Measurements from ENCODE around the gene MAPRE2.

MAPRE2 gene

GRCh38 chr18:35022426-35023001, 18.7 kb upstream of the MAPRE2 start:
- no peaks in the 10 kb centered on the region for H3K27me3 ChIP-seq (ENCODE audit: insufficient read depth, low read length)
- H3K4me3 ChIP-seq (ENCODE audit: low read length), result no peak overlapping the region
- H3K9me3 ChIP-seq (ENCODE audit: insufficient read depth, low read depth, low read length), result no peaks in the 10 kb centered on the region
- no peak overlapping the region for H3K27ac ChIP-seq (ENCODE audit: low read length)
- H3K36me3 ChIP-seq (ENCODE audit: insufficient read depth, low read depth, low read length), result no peaks in the 10 kb centered on the region
- no peak overlapping the region for H3K9ac ChIP-seq (ENCODE audit: low read depth, low read length)
- peaks cover 5% of the 10 kb centered on the region for H3K4me1 ChIP-seq (ENCODE audit: insufficient read depth, low read length)

- Histone ChIP-seq H3K4me1 (ENCODE audit: insufficient read depth, low read length) (peaks cover 5% of the 10 kb centered on the region), H3K9ac (ENCODE audit: low read depth, low read length) (no peak overlapping the region), H3K9me3 (ENCODE audit: insufficient read depth, low read depth, low read length) (no peaks in the 10 kb centered on the region), H3K27me3 (ENCODE audit: insufficient read depth, low read length) (no peaks in the 10 kb centered on the region), H3K4me3 (ENCODE audit: low read length) (no peak overlapping the region), H3K27ac (ENCODE audit: low read length) (no peak overlapping the region), H3K36me3 (ENCODE audit: insufficient read depth, low read depth, low read length) (no peaks in the 10 kb centered on the region)
Observed at GRCh38 chr18:35024196-35024595, 17.0 kb upstream of the MAPRE2 start.

GRCh38 chr18:35024965-35025364, 16.2 kb upstream of the MAPRE2 start:
- no peak overlapping the region for H3K4me3 ChIP-seq (ENCODE audit: low read length)
- no peak overlapping the region for H3K27ac ChIP-seq (ENCODE audit: low read length)
- H3K9me3 ChIP-seq (ENCODE audit: insufficient read depth, low read depth, low read length), result no peaks in the 10 kb centered on the region
- no peak overlapping the region for H3K9ac ChIP-seq (ENCODE audit: low read depth, low read length)
- no peaks in the 10 kb centered on the region for H3K27me3 ChIP-seq (ENCODE audit: insufficient read depth, low read length)
- H3K4me1 ChIP-seq (ENCODE audit: insufficient read depth, low read length), result peaks cover 5% of the 10 kb centered on the region
- H3K36me3 ChIP-seq (ENCODE audit: insufficient read depth, low read depth, low read length), result no peaks in the 10 kb centered on the region

GRCh38 chr18:35026407-35027061, 14.7 kb upstream of the MAPRE2 start:
- H3K9ac ChIP-seq (ENCODE audit: low read depth, low read length), result no peak overlapping the region
- no peaks in the 10 kb centered on the region for H3K9me3 ChIP-seq (ENCODE audit: insufficient read depth, low read depth, low read length)
- peaks cover 5% of the 10 kb centered on the region for H3K4me1 ChIP-seq (ENCODE audit: insufficient read depth, low read length)
- H3K4me3 ChIP-seq (ENCODE audit: low read length), result no peak overlapping the region
- no peaks in the 10 kb centered on the region for H3K36me3 ChIP-seq (ENCODE audit: insufficient read depth, low read depth, low read length)
- H3K27me3 ChIP-seq (ENCODE audit: insufficient read depth, low read length), result no peaks in the 10 kb centered on the region
- no peak overlapping the region for H3K27ac ChIP-seq (ENCODE audit: low read length)

DNA sequence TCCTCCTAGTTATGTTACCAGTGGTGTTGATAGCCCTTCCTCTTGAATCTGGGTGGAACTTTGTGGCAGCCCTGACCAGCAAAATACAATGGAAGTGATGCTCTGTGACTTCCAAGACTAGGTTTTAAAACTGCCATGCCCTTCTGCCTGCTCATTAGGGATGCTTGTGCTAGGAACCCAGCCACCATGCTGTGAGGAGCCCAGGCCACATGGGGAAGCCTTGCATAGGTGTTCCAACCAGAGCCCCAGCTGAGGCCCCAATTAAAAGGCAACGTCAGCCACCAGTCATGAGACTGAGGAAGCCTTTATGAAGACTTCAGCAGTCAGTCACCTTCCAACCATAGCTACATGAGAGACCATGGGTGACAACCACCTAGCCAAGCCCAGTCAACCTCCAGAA, 14.0 kb upstream of the MAPRE2 start:
- peaks cover 5% of the 10 kb centered on the region for H3K4me1 ChIP-seq (ENCODE audit: insufficient read depth, low read length)
- no peak overlapping the region for H3K9ac ChIP-seq (ENCODE audit: low read depth, low read length)
- H3K27me3 ChIP-seq (ENCODE audit: insufficient read depth, low read length), result no peaks in the 10 kb centered on the region
- H3K36me3 ChIP-seq (ENCODE audit: insufficient read depth, low read depth, low read length), result no peaks in the 10 kb centered on the region
- no peak overlapping the region for H3K27ac ChIP-seq (ENCODE audit: low read length)
- no peak overlapping the region for H3K4me3 ChIP-seq (ENCODE audit: low read length)
- no peaks in the 10 kb centered on the region for H3K9me3 ChIP-seq (ENCODE audit: insufficient read depth, low read depth, low read length)

- Histone ChIP-seq H3K4me1 (ENCODE audit: insufficient read depth, low read length) (peaks cover 5% of the 10 kb centered on the region), H3K27ac (ENCODE audit: low read length) (no peak overlapping the region)
Observed at GRCh38 chr18:35028536-35028935, 12.7 kb upstream of the MAPRE2 start.

DNA sequence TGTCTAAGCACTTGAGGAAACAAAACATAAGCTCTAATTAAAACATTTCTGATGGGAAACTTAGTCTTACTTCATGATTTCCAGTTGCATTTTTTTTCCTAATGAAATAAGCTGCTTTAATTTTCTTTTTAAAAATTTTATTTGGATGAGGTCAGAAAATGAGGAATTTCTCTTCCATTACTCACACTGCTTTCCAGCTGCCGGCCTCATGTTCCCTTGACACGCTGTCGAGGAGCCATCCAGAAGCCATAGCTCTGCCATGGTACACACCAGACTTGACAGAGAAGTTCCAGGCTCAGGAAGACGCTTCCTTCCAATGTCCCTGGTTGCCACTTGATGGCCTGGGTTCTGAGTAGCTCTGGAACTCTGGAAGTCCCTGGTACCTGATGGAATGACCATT, 12.1 kb upstream of the MAPRE2 start:
- Histone ChIP-seq H3K4me3 (ENCODE audit: low read length) (no peak overlapping the region), H3K36me3 (ENCODE audit: insufficient read depth, low read depth, low read length) (no peaks in the 10 kb centered on the region), H3K27me3 (ENCODE audit: insufficient read depth, low read length) (no peaks in the 10 kb centered on the region), H3K9ac (ENCODE audit: low read depth, low read length) (no peak overlapping the region), H3K4me1 (ENCODE audit: insufficient read depth, low read length) (peaks cover 5% of the 10 kb centered on the region), H3K9me3 (ENCODE audit: insufficient read depth, low read depth, low read length) (no peaks in the 10 kb centered on the region), H3K27ac (ENCODE audit: low read length) (no peak overlapping the region)

More at GRCh38 chr18:35028536-35028935, 12.7 kb upstream of the MAPRE2 start:
- Histone ChIP-seq H3K4me3 (ENCODE audit: low read length) (no peak overlapping the region), H3K9ac (ENCODE audit: low read depth, low read length) (no peak overlapping the region), H3K36me3 (ENCODE audit: insufficient read depth, low read depth, low read length) (no peaks in the 10 kb centered on the region), H3K27me3 (ENCODE audit: insufficient read depth, low read length) (no peaks in the 10 kb centered on the region), H3K9me3 (ENCODE audit: insufficient read depth, low read depth, low read length) (no peaks in the 10 kb centered on the region)

GRCh38 chr18:35029770-35030169, 11.4 kb upstream of the MAPRE2 start:
- Histone ChIP-seq H3K4me3 (ENCODE audit: low read length) (no peak overlapping the region), H3K9me3 (ENCODE audit: insufficient read depth, low read depth, low read length) (no peaks in the 10 kb centered on the region), H3K36me3 (ENCODE audit: insufficient read depth, low read depth, low read length) (no peaks in the 10 kb centered on the region), H3K9ac (ENCODE audit: low read depth, low read length) (no peak overlapping the region), H3K27me3 (ENCODE audit: insufficient read depth, low read length) (no peaks in the 10 kb centered on the region), H3K4me1 (ENCODE audit: insufficient read depth, low read length) (peaks cover 5% of the 10 kb centered on the region), H3K27ac (ENCODE audit: low read length) (no peak overlapping the region)

GRCh38 chr18:35030277-35030989, 10.8 kb upstream of the MAPRE2 start:
- Histone ChIP-seq H3K9me3 (ENCODE audit: insufficient read depth, low read depth, low read length) (no peaks in the 10 kb centered on the region), H3K4me1 (ENCODE audit: insufficient read depth, low read length) (peaks cover 5% of the 10 kb centered on the region), H3K27me3 (ENCODE audit: insufficient read depth, low read length) (no peaks in the 10 kb centered on the region), H3K9ac (ENCODE audit: low read depth, low read length) (no peak overlapping the region), H3K4me3 (ENCODE audit: low read length) (no peak overlapping the region), H3K36me3 (ENCODE audit: insufficient read depth, low read depth, low read length) (no peaks in the 10 kb centered on the region), H3K27ac (ENCODE audit: low read length) (no peak overlapping the region)

GRCh38 chr18:35032113-35032512, 9.1 kb upstream of the MAPRE2 start:
- Histone ChIP-seq H3K4me3 (ENCODE audit: low read length) (no peak overlapping the region), H3K27me3 (ENCODE audit: insufficient read depth, low read length) (no peaks in the 10 kb centered on the region), H3K4me1 (ENCODE audit: insufficient read depth, low read length) (no peaks in the 10 kb centered on the region; the same call in 1 of the 2 replicates), H3K9ac (ENCODE audit: low read depth, low read length) (no peak overlapping the region), H3K9me3 (ENCODE audit: insufficient read depth, low read depth, low read length) (no peaks in the 10 kb centered on the region), H3K36me3 (ENCODE audit: insufficient read depth, low read depth, low read length) (no peaks in the 10 kb centered on the region), H3K27ac (ENCODE audit: low read length) (no peak overlapping the region)

DNA sequence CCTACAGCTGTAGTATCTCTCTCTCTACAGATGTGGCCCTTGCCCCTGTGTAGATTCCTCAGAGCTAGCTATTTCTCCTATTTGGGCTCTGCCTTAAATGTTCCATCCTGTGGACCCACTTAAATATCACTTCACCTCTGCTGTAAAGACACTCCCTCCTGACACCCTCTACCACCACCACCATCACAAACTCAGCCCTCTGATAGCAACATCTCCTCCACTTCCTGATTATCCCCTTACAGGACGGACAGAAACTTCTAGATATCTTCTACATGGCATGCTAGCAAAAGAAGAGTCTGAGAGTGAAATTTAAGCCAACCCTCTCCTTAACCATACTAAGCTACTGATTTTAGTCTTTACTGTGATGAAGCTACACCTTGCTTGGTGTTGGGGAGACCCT, 3.2 kb upstream of the MAPRE2 start:
- Histone ChIP-seq H3K9ac (ENCODE audit: low read depth, low read length) (no peak overlapping the region), H3K27me3 (ENCODE audit: insufficient read depth, low read length) (no peaks in the 10 kb centered on the region), H3K9me3 (ENCODE audit: insufficient read depth, low read depth, low read length) (no peaks in the 10 kb centered on the region), H3K4me1 (ENCODE audit: insufficient read depth, low read length) (peaks cover 9% of the 10 kb centered on the region; the same call in 1 of the 2 replicates), H3K27ac (ENCODE audit: low read length) (no peak overlapping the region), H3K4me3 (ENCODE audit: low read length) (no peak overlapping the region), H3K36me3 (ENCODE audit: insufficient read depth, low read depth, low read length) (no peaks in the 10 kb centered on the region)
